Measurements from ENCODE around the gene RDH5.

- TF ChIP-seq GABPA (IDR thresholded peaks at IDR 0.05 in 1 of 2, conservative IDR thresholded peaks at IDR 0.05 in 1 of 2) (no peak), CTCF (IDR thresholded peaks at IDR 0.05; ENCODE audit: low read depth, low read length, missing input control) (no peak), ATF3 (IDR thresholded peaks at IDR 0.05) (no peak), MAX (IDR thresholded peaks at IDR 0.05) (no peak), TAF1 (conservative IDR thresholded peaks at IDR 0.05) (no peak), RAD21 (IDR thresholded peaks at IDR 0.05) (no peak), REST (IDR thresholded peaks at IDR 0.05) (no peak), RXRA (IDR thresholded peaks at IDR 0.05) (no peak), FOXA1 (IDR thresholded peaks at IDR 0.05) (no peak), SP1 (IDR thresholded peaks at IDR 0.05) (no peak), ZBTB33 (IDR thresholded peaks at IDR 0.05) (no peak), HNF4A (conservative IDR thresholded peaks at IDR 0.05) (no peak), JUND (IDR thresholded peaks at IDR 0.05) (no peak), YY1 (IDR thresholded peaks at IDR 0.05) (no peak)
Measured at GRCh38 chr12:55733021-55733555, 12.9 kb downstream of the RDH5 start.

All from liver (tissue), 3 donors.